H1 (cell line): ENCODE results near the gene EXTL2. TPM values are rescaled to one million over a fixed set of nuclear protein-coding genes. Genes with fewer than 3 reads are reported as not detected.

ENCODE experiments used
- CTCF ChIA-PET: fragments of 300-600 bp; sonication (Branson Sonifier 250); formaldehyde crosslinking; loops from one replicate; lab custom pipeline; 2021; ENCODE audit not compliant: partially characterized antibody; lab: Charles Lee
- POLR2A ChIA-PET: fragments of 300-600 bp; sonication (Branson Sonifier 250); formaldehyde crosslinking; loops from one replicate; lab custom pipeline; 2021; ENCODE audit warnings: inconsistent platforms; ENCODE audit not compliant: partially characterized antibody; lab: Charles Lee
- DNase-seq, 2 experiments: peaks; one replicate each; pipeline versions ENCODE4 v3.0.0 to v3.0.0-alpha.2; 2010 to 2022; ENCODE audit warnings: low spot score in 2 of 2, low read depth in 1 of 2, mixed read lengths in 1 of 2
- FAIRE-seq: peaks from 2 replicates; lab custom pipeline; 2011; peaks lifted over from hg19 to GRCh38; lab: Jason Lieb, UNC
- H2AFZ ChIP-seq: 2 replicates; pipeline ENCODE4 v1.8.1; 2012; ENCODE audit warnings: low read length, inconsistent platforms
- H2AK5ac ChIP-seq: 2 replicates; pipeline ENCODE4 v1.6.1; 2013; ENCODE audit warnings: low read depth, low read length
- H2BK120ac ChIP-seq: replicated peaks from 2 replicates; pipeline ENCODE3; 2013; ENCODE audit warnings: low read depth, low read length, inconsistent platforms
- H2BK12ac ChIP-seq: 2 replicates; pipeline ENCODE4 v1.6.1; 2013; ENCODE audit warnings: low read depth, low read length
- H2BK15ac ChIP-seq: 2 replicates; pipeline ENCODE4 v1.6.1; 2013; ENCODE audit warnings: low read length
- H2BK20ac ChIP-seq: 2 replicates; pipeline ENCODE4 v1.6.1; 2013; ENCODE audit warnings: low read length
- H2BK5ac ChIP-seq: 2 replicates; pipeline ENCODE4 v1.6.1; 2013; ENCODE audit warnings: low read depth, low read length
- H3K14ac ChIP-seq: 2 replicates; pipeline ENCODE4 v1.6.1; 2013; ENCODE audit warnings: inconsistent platforms; ENCODE audit not compliant: insufficient read length
- H3K18ac ChIP-seq: 2 replicates; pipeline ENCODE4 v1.6.1; 2013; ENCODE audit warnings: low read length; ENCODE audit errors: extremely low read depth
- H3K23ac ChIP-seq: 2 replicates; pipeline ENCODE4 v1.6.1; 2013; ENCODE audit warnings: inconsistent platforms; ENCODE audit not compliant: insufficient read length
- H3K23me2 ChIP-seq: 2 replicates; pipeline ENCODE4 v1.6.1; 2013; ENCODE audit warnings: low read depth, low read length
- H3K27ac ChIP-seq: 2 replicates; pipeline ENCODE4 v1.6.1; 2011; ENCODE audit warnings: low read depth, low read length, inconsistent platforms
- H3K27me3 ChIP-seq, 4 experiments: replicated peaks in 1 of 4; 1 replicate in 1 of 4; 2 replicates in 3 of 4; pipeline versions ENCODE4 v1.6.1 to v1.8.1; 2011 to 2013; ENCODE audit warnings: low read length in 3 of 4, mild to moderate bottlenecking in 3 of 4, inconsistent platforms in 2 of 4, mixed read lengths in 2 of 4, moderate library complexity in 1 of 4; ENCODE audit not compliant: control insufficient read depth in 3 of 4, insufficient read depth in 3 of 4; ENCODE audit errors: extremely low read depth in 1 of 4
- H3K36me3 ChIP-seq, 4 experiments: 2 replicates each; pipeline versions ENCODE4 v1.6.1 to v1.8.1; 2011 to 2013; ENCODE audit warnings: mild to moderate bottlenecking in 4 of 4, low read length in 3 of 4, moderate library complexity in 2 of 4, control low read depth in 1 of 4, inconsistent platforms in 1 of 4; ENCODE audit not compliant: insufficient read depth in 4 of 4, control insufficient read depth in 2 of 4
- H3K4ac ChIP-seq: replicated peaks from 2 replicates; pipeline ENCODE3; 2013; ENCODE audit warnings: low read length, low read depth, mixed read lengths, inconsistent platforms; ENCODE audit not compliant: insufficient read length
- H3K4me1 ChIP-seq, 4 experiments: replicated peaks in 1 of 4; 1 replicate in 1 of 4; 2 replicates in 3 of 4; pipeline versions ENCODE4 v1.6.1 to v1.8.1; 2011 to 2013; ENCODE audit warnings: low read length in 3 of 4, inconsistent platforms in 2 of 4, mixed read lengths in 1 of 4; ENCODE audit not compliant: insufficient read depth in 4 of 4, control insufficient read depth in 3 of 4
- H3K4me2 ChIP-seq, 2 experiments: 2 replicates each; pipeline versions ENCODE4 v1.6.1 to v1.8.1; 2011 to 2013; ENCODE audit warnings: low read depth in 2 of 2, low read length in 2 of 2, control low read depth in 1 of 2, inconsistent platforms in 1 of 2, mild to moderate bottlenecking in 1 of 2; ENCODE audit not compliant: insufficient read depth in 1 of 2
- H3K4me3 ChIP-seq, 4 experiments: fragments of 200-600, 300-600 bp in 1 of 4; sonication (generic), shearing (Covaris generic), sonication (Bioruptor Twin) in 1 of 4; 2 replicates each; pipeline versions ENCODE4 v1.5.1 to v1.8.1; 2011 to 2016; ENCODE audit warnings: low read length in 4 of 4, low read depth in 3 of 4, control low read depth in 2 of 4, inconsistent platforms in 2 of 4, mild to moderate bottlenecking in 2 of 4, mixed read lengths in 1 of 4, moderate library complexity in 1 of 4; ENCODE audit not compliant: insufficient read depth in 2 of 4; ENCODE audit errors: extremely low read depth in 1 of 4
- H3K56ac ChIP-seq: replicated peaks from 2 replicates; pipeline ENCODE3; 2013; ENCODE audit warnings: low read depth, mild to moderate bottlenecking, mixed read lengths, low read length, inconsistent platforms; ENCODE audit not compliant: insufficient read length
- H3K79me1 ChIP-seq: 2 replicates; pipeline ENCODE4 v1.6.1; 2013; ENCODE audit warnings: low read depth, low read length, control low read depth
- H3K79me2 ChIP-seq, 2 experiments: 2 replicates each; pipeline versions ENCODE4 v1.6.1 to v1.8.1; 2012 to 2013; ENCODE audit warnings: low read length in 2 of 2, mild to moderate bottlenecking in 2 of 2, inconsistent platforms in 1 of 2; ENCODE audit not compliant: insufficient read depth in 2 of 2, control insufficient read depth in 1 of 2
- H3K9ac ChIP-seq, 4 experiments: replicated peaks in 1 of 4; 1 replicate in 1 of 4; 2 replicates in 3 of 4; pipeline versions ENCODE4 v1.6.1 to v1.8.1; 2011 to 2013; ENCODE audit warnings: low read depth in 3 of 4, low read length in 3 of 4, control low read depth in 2 of 4, mild to moderate bottlenecking in 2 of 4, moderate library complexity in 2 of 4, inconsistent platforms in 1 of 4; ENCODE audit errors: extremely low read depth in 1 of 4
- H3K9me3 ChIP-seq, 2 experiments: 2 replicates each; pipeline versions ENCODE4 v1.6.1 to v1.8.1; 2012 to 2013; ENCODE audit warnings: mild to moderate bottlenecking in 2 of 2, moderate library complexity in 2 of 2, control low read depth in 1 of 2, inconsistent platforms in 1 of 2, low read depth in 1 of 2, low read length in 1 of 2, mixed read lengths in 1 of 2; ENCODE audit not compliant: insufficient read depth in 2 of 2
- H4K20me1 ChIP-seq, 2 experiments: replicated peaks in 1 of 2; 2 replicates each; pipeline versions ENCODE3 to v1.8.1; 2011 to 2013; ENCODE audit warnings: inconsistent platforms in 2 of 2, low read length in 2 of 2, mild to moderate bottlenecking in 1 of 2; ENCODE audit not compliant: insufficient read depth in 2 of 2, control insufficient read depth in 1 of 2
- H4K5ac ChIP-seq: 2 replicates; pipeline ENCODE4 v1.6.1; 2013; ENCODE audit warnings: low read length, low read depth, mixed read lengths, inconsistent platforms; ENCODE audit not compliant: insufficient read length
- H4K8ac ChIP-seq: 2 replicates; pipeline ENCODE4 v1.8.0; 2013; ENCODE audit warnings: mild to moderate bottlenecking, moderate library complexity, low read length, inconsistent platforms; ENCODE audit not compliant: insufficient read depth; ENCODE audit errors: extremely low read depth
- H4K91ac ChIP-seq: replicated peaks from 2 replicates; pipeline ENCODE3; 2013; ENCODE audit warnings: low read length, mixed read lengths, inconsistent platforms; ENCODE audit not compliant: insufficient read length
- BACH1 ChIP-seq: IDR thresholded peaks from 2 replicates; pipeline ENCODE4 v1.6.1; 2012; ENCODE audit warnings: low read length, improper control_type of control experiment
- CHD1 ChIP-seq: IDR thresholded peaks from 2 replicates; pipeline ENCODE4 v1.6.1; 2012; ENCODE audit warnings: low read depth, low read length, improper control_type of control experiment
- CTBP2 ChIP-seq: IDR thresholded peaks from 2 replicates; pipeline ENCODE4 v1.7.0; 2011; ENCODE audit warnings: borderline replicate concordance, mild to moderate bottlenecking, moderate library complexity, mixed read lengths, low read length; ENCODE audit not compliant: insufficient read depth, insufficient read length
- HDAC6 ChIP-seq: IDR thresholded peaks from one replicate; pipeline ENCODE4 v1.7.1; 2012; ENCODE audit warnings: low read depth, mild to moderate bottlenecking, inconsistent platforms, low read length, moderate library complexity
- JUND ChIP-seq: IDR thresholded peaks from 2 replicates; pipeline ENCODE4 v1.6.1; 2011; ENCODE audit warnings: mild to moderate bottlenecking, improper control_type of control experiment, low read length
- MAFK ChIP-seq: IDR thresholded peaks from 2 replicates; pipeline ENCODE4 v1.6.1; 2012; ENCODE audit warnings: low read depth, mild to moderate bottlenecking, improper control_type of control experiment, low read length
- SRF ChIP-seq: IDR thresholded peaks from 2 replicates; pipeline ENCODE4 v1.6.1; 2011; ENCODE audit warnings: mild to moderate bottlenecking, low read depth, low read length, moderate library complexity
- SUZ12 ChIP-seq: fragments of 200-600 bp; sonication (generic); IDR thresholded peaks from 2 replicates; pipeline ENCODE4 v1.6.1; 2012; ENCODE audit warnings: mild to moderate bottlenecking, inconsistent platforms, low read length, moderate library complexity, mixed read lengths
- TAF7 ChIP-seq: optimal IDR thresholded peaks from 2 replicates; pipeline ENCODE3; 2011; ENCODE audit warnings: low read depth, mild to moderate bottlenecking, inconsistent platforms, low read length, moderate library complexity, borderline replicate concordance
- TCF12 ChIP-seq: IDR thresholded peaks from 2 replicates; pipeline ENCODE4 v1.6.1; 2011; ENCODE audit warnings: low read depth, mild to moderate bottlenecking, low read length
- polyA plus RNA-seq, 7 experiments: library from polyadenylated mRNA; depleted of rRNA in 3 of 7; stranded (reverse) in 5 of 7; unstranded in 2 of 7; fragments of >200 nt in 5 of 7; fragments of 200-250 nt in 2 of 7; gene quantifications; 1 replicate in 5 of 7; 2 replicates in 1 of 7; 4 replicates in 1 of 7; pipeline versions ENCODE4 v1.2.1 to v1.2.3, GENCODE V29; 2011 to 2013; ENCODE audit warnings: missing spikeins in 2 of 7, mixed read lengths in 2 of 7
- total RNA-seq: library from RNA; stranded (reverse); fragmentation: NEBNext Ultra II Directional; extraction: Animal tissue kit (Norgen Biotek cat#: 25700); gene quantifications from 2 replicates; pipeline ENCODE4 v1.2.1, GENCODE V29; 2021
- TF ChIP-seq, protein P1 (sequence below): IDR thresholded peaks from 2 replicates; pipeline ENCODE4 v1.6.1; 2012; ENCODE audit warnings: inconsistent platforms

The EXTL2 gene
- total and polyA plus RNA-seq, 2 of the 8 experiments (the other 6 are each of a cell fraction or from before 2014, with no cell fraction given): 27.1 to 54.7 TPM

DNA sequence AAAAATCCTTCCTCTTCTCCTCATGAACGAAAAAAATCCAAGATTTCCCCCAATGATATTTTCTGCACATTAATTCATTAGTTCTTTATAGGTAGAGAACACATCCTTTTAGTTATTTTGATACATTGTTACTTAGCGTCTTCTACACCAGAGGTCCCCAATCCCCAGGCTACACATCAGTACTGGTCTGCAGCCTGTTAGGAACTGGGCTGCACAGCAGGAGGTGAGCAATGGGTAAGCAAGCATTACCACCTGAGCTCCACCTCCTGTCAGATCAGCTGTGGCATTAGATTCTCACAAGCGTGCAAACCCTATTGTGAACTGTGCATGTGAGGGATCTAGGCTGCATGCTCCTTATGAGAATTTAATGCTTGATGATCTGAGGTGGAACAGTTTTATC is 13.0 kb downstream of the EXTL2 start (continued):
- no peak for TF ChIP-seq SRF

- Histone ChIP-seq H3K4ac (no peak overlapping the region), H3K36me3 (peaks cover 0 to 19% (median 5%) of the 10 kb centered on the region in 4 experiments; a peak in 5 of 8 replicates), H3K27me3 (no peaks in the 10 kb centered on the region), H4K20me1 (no peaks in the 10 kb centered on the region), H3K4me3 (no peak overlapping the region), H3K56ac (no peak overlapping the region), H2BK20ac (no peak overlapping the region), H2BK15ac (no peak overlapping the region), H4K91ac (no peak overlapping the region), H3K23me2 (no peaks in the 10 kb centered on the region), H3K18ac (no peak overlapping the region), H3K9me3 (no peaks in the 10 kb centered on the region), H2AFZ (no peak overlapping the region), H3K27ac (no peak overlapping the region), H3K79me2 (peaks cover 0 to 3% of the 10 kb centered on the region in 2 experiments; a peak in 1 of 4 replicates), H4K5ac (no peak overlapping the region), H3K9ac (no peak overlapping the region), H3K79me1 (no peaks in the 10 kb centered on the region), H3K4me1 (no peaks in the 10 kb centered on the region), H3K4me2 (no peak overlapping the region), H3K14ac (no peak overlapping the region), H4K8ac (no peak overlapping the region), H2BK5ac (no peak overlapping the region), H2BK12ac (no peak overlapping the region), H2BK120ac (no peak overlapping the region), H2AK5ac (no peak overlapping the region), H3K23ac (no peak overlapping the region)
- ChIA-PET CTCF (interaction anchor here (0.8 to 1.7 kb wide), 3 partner anchors 11 to 347 kb away, joined by 3 to 10 read pairs (median 3); no protein-coding TSS in a partner anchor), POLR2A (no interaction called here)
- TF ChIP-seq BACH1: no peak
- no peak for TF ChIP-seq CTBP2
- TF ChIP-seq TCF12: no peak
- TF ChIP-seq SUZ12: no peak
- no peak for TF ChIP-seq MAFK
- TF ChIP-seq JUND: no peak
- TF ChIP-seq CHD1: no peak
- TF ChIP-seq, protein P1, sequence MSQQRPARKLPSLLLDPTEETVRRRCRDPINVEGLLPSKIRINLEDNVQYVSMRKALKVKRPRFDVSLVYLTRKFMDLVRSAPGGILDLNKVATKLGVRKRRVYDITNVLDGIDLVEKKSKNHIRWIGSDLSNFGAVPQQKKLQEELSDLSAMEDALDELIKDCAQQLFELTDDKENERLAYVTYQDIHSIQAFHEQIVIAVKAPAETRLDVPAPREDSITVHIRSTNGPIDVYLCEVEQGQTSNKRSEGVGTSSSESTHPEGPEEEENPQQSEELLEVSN: no peak
- no peak for TF ChIP-seq TAF7
- TF ChIP-seq HDAC6: no peak
- DNase-seq: no peak
- FAIRE-seq: no peak
These were observed 15.2 kb downstream of the EXTL2 start for GRCh38 chr1:100879422-100879821.
